ENCODE results near the gene DAO.

DAO gene

DNA sequence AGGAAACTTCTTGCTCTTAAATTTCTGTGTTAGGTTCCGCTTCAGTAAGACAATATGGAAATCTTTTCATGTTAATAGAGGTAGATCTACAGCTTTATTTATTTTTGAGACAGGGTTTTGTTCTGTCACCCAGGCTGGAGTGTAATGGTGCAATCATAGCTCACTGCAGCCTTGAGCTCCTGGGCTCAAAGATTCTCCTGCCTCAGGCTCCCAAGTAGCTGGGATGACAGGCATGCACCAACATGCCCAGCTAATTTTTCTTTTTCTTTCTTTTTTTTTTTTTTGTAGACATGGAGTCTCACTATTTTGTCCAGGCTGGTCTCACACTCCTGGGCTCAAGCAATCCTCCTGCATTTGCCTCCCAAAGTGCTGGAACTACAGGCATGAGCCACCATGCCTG is 70.1 kb downstream of the DAO start:
- H3K27ac Mint-ChIP-seq = no peak overlapping the region

More for the DNA sequence above, 70.1 kb downstream of the DAO start:
- no peak overlapping the region for H3K4me3 Mint-ChIP-seq
- H3K4me1 Mint-ChIP-seq = no peaks in the 10 kb centered on the region
- H3K36me3 Mint-ChIP-seq = no peaks in the 10 kb centered on the region
- peaks cover 6% of the 10 kb centered on the region for H3K9me3 Mint-ChIP-seq
- ATAC-seq = no peak
- no peak for DNase-seq (ENCODE audit: low spot score in 2 of 2)

Data from stimulated activated effector memory CD8-positive, alpha-beta T cell treated with anti-CD3 and anti-CD28 coated beads, Interleukin-12 subunit alpha, Interleukin-12 subunit beta, amount 100 ng/mL, for 72 hours (primary cell).